ENCODE data around the gene ADAMTS17.

ADAMTS17 gene, protein sequence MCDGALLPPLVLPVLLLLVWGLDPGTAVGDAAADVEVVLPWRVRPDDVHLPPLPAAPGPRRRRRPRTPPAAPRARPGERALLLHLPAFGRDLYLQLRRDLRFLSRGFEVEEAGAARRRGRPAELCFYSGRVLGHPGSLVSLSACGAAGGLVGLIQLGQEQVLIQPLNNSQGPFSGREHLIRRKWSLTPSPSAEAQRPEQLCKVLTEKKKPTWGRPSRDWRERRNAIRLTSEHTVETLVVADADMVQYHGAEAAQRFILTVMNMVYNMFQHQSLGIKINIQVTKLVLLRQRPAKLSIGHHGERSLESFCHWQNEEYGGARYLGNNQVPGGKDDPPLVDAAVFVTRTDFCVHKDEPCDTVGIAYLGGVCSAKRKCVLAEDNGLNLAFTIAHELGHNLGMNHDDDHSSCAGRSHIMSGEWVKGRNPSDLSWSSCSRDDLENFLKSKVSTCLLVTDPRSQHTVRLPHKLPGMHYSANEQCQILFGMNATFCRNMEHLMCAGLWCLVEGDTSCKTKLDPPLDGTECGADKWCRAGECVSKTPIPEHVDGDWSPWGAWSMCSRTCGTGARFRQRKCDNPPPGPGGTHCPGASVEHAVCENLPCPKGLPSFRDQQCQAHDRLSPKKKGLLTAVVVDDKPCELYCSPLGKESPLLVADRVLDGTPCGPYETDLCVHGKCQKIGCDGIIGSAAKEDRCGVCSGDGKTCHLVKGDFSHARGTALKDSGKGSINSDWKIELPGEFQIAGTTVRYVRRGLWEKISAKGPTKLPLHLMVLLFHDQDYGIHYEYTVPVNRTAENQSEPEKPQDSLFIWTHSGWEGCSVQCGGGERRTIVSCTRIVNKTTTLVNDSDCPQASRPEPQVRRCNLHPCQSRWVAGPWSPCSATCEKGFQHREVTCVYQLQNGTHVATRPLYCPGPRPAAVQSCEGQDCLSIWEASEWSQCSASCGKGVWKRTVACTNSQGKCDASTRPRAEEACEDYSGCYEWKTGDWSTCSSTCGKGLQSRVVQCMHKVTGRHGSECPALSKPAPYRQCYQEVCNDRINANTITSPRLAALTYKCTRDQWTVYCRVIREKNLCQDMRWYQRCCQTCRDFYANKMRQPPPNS

DNA sequence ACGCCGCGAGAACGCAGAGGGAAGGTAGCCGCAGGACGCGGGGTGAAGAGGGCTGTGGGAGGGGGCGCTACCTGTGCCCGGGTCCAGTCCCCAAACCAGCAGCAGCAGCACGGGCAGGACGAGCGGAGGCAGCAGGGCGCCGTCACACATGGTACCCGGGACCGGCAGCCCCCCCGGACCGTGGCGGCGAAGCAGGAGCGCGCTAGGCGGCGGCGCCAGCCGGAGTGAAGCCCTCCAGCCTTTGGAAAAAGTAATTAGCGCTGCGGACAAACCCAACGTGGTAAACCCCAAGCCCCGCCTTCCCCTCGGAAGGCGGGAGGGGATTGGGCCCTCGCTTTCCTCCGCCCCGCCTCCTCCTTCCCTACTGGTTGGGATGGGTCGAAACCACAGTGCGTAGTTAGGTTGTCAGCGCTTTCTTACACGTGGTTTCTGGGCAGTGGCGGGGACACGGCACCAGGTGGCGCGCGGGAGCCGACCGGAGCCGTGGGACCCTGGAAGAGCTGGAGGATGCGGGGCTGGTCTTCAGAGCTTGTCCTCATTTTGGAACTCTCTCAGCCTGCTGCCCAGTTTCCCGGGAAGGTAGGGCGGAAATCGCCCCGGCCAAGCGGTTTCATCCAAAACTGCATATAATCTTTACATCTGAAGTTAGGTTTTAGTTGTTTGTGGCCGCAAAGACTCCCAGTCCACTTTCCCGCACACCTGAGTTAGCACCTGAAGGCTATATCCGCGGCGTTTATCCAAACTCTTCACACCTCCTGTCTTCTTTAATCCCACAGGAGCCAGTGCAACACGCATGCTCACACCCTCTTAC is at the start of gene ADAMTS17:
Gene ADAMTS17 (minus strand): TSS at position 226 of the 811 bp plus-strand sequence. CDS start 76 bp downstream, at position 150.
- TF ChIP-seq, protein P1, sequence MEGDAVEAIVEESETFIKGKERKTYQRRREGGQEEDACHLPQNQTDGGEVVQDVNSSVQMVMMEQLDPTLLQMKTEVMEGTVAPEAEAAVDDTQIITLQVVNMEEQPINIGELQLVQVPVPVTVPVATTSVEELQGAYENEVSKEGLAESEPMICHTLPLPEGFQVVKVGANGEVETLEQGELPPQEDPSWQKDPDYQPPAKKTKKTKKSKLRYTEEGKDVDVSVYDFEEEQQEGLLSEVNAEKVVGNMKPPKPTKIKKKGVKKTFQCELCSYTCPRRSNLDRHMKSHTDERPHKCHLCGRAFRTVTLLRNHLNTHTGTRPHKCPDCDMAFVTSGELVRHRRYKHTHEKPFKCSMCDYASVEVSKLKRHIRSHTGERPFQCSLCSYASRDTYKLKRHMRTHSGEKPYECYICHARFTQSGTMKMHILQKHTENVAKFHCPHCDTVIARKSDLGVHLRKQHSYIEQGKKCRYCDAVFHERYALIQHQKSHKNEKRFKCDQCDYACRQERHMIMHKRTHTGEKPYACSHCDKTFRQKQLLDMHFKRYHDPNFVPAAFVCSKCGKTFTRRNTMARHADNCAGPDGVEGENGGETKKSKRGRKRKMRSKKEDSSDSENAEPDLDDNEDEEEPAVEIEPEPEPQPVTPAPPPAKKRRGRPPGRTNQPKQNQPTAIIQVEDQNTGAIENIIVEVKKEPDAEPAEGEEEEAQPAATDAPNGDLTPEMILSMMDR (IDR thresholded peaks at IDR 0.05; ENCODE audit: low read depth, low read length, poor library complexity, severe bottlenecking): no peak
- TF ChIP-seq EZH2phosphoT487 (IDR thresholded peaks at IDR 0.05; ENCODE audit: borderline replicate concordance, low read length): no peak
- no peaks in the 10 kb centered on the region for H3K4me1 ChIP-seq (ENCODE audit: control insufficient read depth, low read length)
- H3K27ac ChIP-seq (ENCODE audit: low read depth, low read length): no peak within 1 kb of the TSS
- no peaks in the 10 kb centered on the region for H3K9me3 ChIP-seq (ENCODE audit: control insufficient read depth, insufficient read depth, low read length)
- no peaks in the 10 kb centered on the region for H3K27me3 ChIP-seq (ENCODE audit: control insufficient read depth, low read length)
- H3K4me3 ChIP-seq (ENCODE audit: low read length): no peak within 1 kb of the TSS
- H4K20me1 ChIP-seq (ENCODE audit: control insufficient read depth, insufficient read depth, low read depth, low read length): no peaks in the 10 kb centered on the region
- no peaks in the 10 kb centered on the region for H3K79me2 ChIP-seq (ENCODE audit: control insufficient read depth, low read length)
- no peaks in the 10 kb centered on the region for H3K36me3 ChIP-seq (ENCODE audit: control insufficient read depth, low read length)
- H3K9me2 ChIP-seq (replicated peaks; ENCODE audit: control insufficient read depth, low read length): no peaks in the 10 kb centered on the region
- H3K4me2 ChIP-seq (ENCODE audit: low read length): no peak within 1 kb of the TSS
- no peaks in the 10 kb centered on the region for H3F3A ChIP-seq (ENCODE audit: control insufficient read depth, insufficient read depth)

DNA sequence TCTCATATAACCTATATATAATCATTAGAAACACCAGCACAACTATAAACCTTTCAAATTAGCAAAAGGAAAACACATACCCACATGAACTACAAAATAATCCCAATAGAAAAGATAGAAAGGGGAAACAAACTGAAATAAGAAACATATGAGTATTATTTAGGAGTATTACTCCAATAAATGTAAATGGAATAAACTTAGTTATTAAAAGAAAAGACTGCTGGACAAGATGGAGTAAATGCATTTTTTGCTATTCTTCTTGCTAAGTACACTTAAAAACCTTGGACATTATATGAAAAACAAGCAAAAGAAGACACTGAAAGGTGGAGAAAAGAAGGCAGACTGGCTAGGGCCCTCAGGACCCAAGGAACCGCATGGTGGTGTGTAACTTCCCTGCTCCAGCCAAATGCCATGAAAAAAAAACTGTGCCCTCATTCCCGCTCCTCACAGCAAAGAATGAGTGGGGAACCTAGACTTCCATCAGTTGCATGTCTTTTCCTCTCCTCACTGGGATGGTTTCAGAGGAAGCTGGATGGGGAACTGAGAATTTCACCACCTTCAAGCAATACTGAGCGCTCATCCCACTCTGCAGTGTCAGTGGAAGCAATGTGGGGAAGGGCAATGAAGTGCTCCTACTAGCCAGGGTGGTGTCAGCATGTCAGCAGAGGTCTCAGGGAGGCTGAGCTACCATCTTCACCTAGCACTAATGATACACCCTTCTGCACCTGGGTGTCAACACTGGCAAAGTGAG is 43.7 kb upstream of the ADAMTS17 start:
- no peaks in the 10 kb centered on the region for H3F3A ChIP-seq (ENCODE audit: control insufficient read depth, insufficient read depth)
- no peaks in the 10 kb centered on the region for H3K27me3 ChIP-seq (ENCODE audit: control insufficient read depth, low read length)
- no peak for TF ChIP-seq EZH2phosphoT487 (IDR thresholded peaks at IDR 0.05; ENCODE audit: borderline replicate concordance, low read length)
- TF ChIP-seq, protein P1 (IDR thresholded peaks at IDR 0.05; ENCODE audit: low read depth, low read length, poor library complexity, severe bottlenecking): no peak
- H3K4me2 ChIP-seq (ENCODE audit: low read length): no peak overlapping the region
- no peaks in the 10 kb centered on the region for H3K4me1 ChIP-seq (ENCODE audit: control insufficient read depth, low read length)
- H3K9me2 ChIP-seq (replicated peaks; ENCODE audit: control insufficient read depth, low read length): no peaks in the 10 kb centered on the region
- no peaks in the 10 kb centered on the region for H4K20me1 ChIP-seq (ENCODE audit: control insufficient read depth, insufficient read depth, low read depth, low read length)
- peaks cover 6% of the 10 kb centered on the region; the same call in 1 of the 2 replicates for H3K9me3 ChIP-seq (ENCODE audit: control insufficient read depth, insufficient read depth, low read length)
- H3K27ac ChIP-seq (ENCODE audit: low read depth, low read length): no peak overlapping the region
- H3K36me3 ChIP-seq (ENCODE audit: control insufficient read depth, low read length): no peaks in the 10 kb centered on the region
- no peak overlapping the region for H3K4me3 ChIP-seq (ENCODE audit: low read length)
- H3K79me2 ChIP-seq (ENCODE audit: control insufficient read depth, low read length): no peaks in the 10 kb centered on the region

DNA sequence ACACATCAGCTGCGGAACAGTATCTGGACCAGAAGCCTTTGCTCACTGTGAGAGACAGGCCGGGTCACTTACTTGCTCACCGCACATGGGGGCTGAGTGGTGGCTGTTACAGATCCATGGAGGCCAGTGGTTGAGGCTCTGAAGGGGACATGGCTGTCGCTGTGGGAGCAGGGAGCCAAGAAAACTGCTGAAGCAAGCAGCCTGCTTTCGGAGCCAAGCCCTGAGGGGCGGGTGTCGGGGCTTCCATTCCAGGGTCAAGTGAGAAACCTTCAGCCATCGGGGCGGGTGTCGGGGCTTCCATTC is 42.3 kb upstream of the ADAMTS17 start:
- H3K27me3 ChIP-seq (ENCODE audit: control insufficient read depth, low read length): no peaks in the 10 kb centered on the region
- no peak for TF ChIP-seq EZH2phosphoT487 (IDR thresholded peaks at IDR 0.05; ENCODE audit: borderline replicate concordance, low read length)
- TF ChIP-seq, protein P1 (IDR thresholded peaks at IDR 0.05; ENCODE audit: low read depth, low read length, poor library complexity, severe bottlenecking): no peak
- no peaks in the 10 kb centered on the region for H4K20me1 ChIP-seq (ENCODE audit: control insufficient read depth, insufficient read depth, low read depth, low read length)
- H3K27ac ChIP-seq (ENCODE audit: low read depth, low read length): no peak overlapping the region
- H3K4me3 ChIP-seq (ENCODE audit: low read length): no peak overlapping the region
- no peaks in the 10 kb centered on the region for H3K79me2 ChIP-seq (ENCODE audit: control insufficient read depth, low read length)
- H3K4me1 ChIP-seq (ENCODE audit: control insufficient read depth, low read length): no peaks in the 10 kb centered on the region
- H3K9me3 ChIP-seq (ENCODE audit: control insufficient read depth, insufficient read depth, low read length): peaks cover 6% of the 10 kb centered on the region; the same call in 1 of the 2 replicates
- H3K36me3 ChIP-seq (ENCODE audit: control insufficient read depth, low read length): no peaks in the 10 kb centered on the region
- no peaks in the 10 kb centered on the region for H3F3A ChIP-seq (ENCODE audit: control insufficient read depth, insufficient read depth)
- no peaks in the 10 kb centered on the region for H3K9me2 ChIP-seq (replicated peaks; ENCODE audit: control insufficient read depth, low read length)
- no peak overlapping the region for H3K4me2 ChIP-seq (ENCODE audit: low read length)

Measured in DOHH2 (cell line).